ENCODE results near the gene ENPP4. TPM values are rescaled to one million over a fixed set of nuclear protein-coding genes. Genes with fewer than 3 reads are reported as not detected.
"Not testable (repeated sequence)": the region's sequence is repeated elsewhere in the genome, so short reads cannot be mapped to it uniquely, and the experiment has no call there.

Gene ENPP4
- total RNA-seq, 2 donors from 2014 or later, result 11.7 to 14.6 TPM

DNA sequence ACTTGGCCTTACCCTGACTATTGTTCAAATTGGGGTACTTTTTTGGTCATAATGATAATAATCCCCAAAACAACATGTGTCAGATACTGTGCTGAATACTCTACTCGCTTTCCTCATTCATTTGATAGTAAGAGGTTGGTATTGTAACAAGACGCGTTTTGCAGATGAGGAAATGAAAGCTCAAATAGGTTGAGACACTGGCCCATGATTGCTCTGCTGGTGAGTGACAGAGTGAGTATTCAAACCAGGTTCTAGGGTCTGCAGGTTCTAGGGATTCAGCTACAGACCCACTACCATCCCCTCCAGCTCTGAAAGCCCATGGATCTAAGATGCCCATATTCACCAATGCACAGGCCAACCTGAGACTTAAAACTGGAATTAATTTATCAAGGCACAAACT, 1.3 kb upstream of the ENPP4 start:
- intact Hi-C loops (cut with DNase I), result no loop called here
- no peak for DNase-seq (ENCODE audit: low spot score)

DNA sequence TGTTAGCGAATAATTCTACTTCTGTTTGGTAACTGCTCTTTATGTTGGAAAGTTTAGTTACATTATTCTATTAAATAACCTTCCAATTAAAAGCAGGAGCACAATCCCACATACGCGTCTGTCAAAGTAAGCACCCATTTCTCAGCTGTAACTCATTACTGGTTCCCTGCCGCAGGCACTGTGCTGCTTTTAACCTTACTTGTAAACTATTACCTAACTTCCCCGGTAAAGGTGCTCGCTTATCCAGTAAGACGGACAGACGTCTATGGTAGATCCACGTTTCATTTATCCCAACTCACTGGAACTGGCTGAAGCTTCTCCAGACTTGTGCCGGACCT, 529 bp upstream of the ENPP4 start:
- no peak for DNase-seq (ENCODE audit: low spot score)
- intact Hi-C loops (cut with DNase I), result no loop called here

DNA sequence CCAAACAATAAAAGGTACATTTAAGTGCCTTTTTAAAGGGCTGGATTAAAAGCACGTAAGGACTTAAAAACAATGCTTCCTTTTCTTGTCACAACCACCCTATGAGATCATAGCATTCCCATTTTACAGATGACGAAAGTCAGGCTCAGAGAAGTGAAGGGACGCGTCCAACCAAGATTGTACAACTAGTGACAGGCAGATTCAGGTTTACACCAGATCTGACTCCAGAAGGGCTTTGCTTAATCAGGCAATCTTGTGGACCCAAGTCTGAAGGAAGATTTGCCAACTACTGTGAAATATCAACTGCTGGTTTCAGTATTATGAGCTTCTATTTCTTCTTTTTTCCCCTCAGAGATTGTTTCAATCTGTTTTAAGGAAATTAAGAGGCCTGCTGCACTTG, 877 bp downstream of the ENPP4 start:
- intact Hi-C loops (cut with DNase I), result no loop called here
- no peak for DNase-seq (ENCODE audit: low spot score)

- intact Hi-C loops (cut with DNase I); DNase-seq (ENCODE audit: low spot score): not testable (repeated sequence)
Observed at GRCh38 chr6:46131291-46131690, 1.5 kb downstream of the ENPP4 start.

GRCh38 chr6:46134216-46134615, 4.4 kb downstream of the ENPP4 start:
- DNase-seq (ENCODE audit: low spot score), result no peak
- intact Hi-C loops (cut with DNase I), result no loop called here

DNA sequence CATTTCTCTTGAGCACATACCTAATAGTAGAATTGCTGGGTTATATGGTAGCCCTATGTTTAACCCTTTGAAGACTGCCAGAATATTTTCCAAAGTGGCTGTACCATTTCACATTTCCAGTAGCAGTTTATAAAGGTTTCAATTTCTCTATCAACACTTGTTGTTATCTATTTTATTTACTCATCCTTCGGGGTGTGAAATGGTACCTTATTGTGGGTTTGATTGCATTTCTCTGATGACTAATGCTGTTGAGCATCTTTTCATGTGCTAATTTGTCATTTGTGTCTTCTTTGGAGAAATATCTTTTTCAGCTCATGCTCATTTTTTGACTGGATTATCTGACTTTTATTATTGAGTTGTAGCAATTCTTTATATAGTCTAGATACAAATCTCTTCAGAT, 5.4 kb downstream of the ENPP4 start:
- intact Hi-C loops (cut with DNase I), result no loop called here
- DNase-seq (ENCODE audit: low spot score), result no peak

DNA sequence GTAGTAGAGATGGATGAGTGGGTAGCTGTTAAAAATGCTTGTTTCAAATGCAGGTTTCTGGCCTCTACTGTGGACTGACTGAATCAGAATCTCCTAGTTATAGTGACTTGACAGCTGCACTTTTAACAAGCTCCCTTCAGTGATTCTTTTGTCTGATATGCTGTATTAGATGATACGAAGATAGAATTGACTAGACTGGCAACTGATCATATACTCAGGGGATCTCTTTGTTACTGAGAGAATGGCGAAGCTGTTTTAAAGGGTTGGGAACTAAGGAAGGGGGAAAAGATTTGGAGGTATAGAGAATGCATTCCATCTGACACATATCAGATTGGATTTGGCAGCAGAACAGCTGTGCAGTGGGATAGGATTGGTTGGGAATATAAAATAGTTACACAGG, 7.0 kb downstream of the ENPP4 start:
- no peak for DNase-seq (ENCODE audit: low spot score)
- intact Hi-C loops (cut with DNase I), result no loop called here

- intact Hi-C loops (cut with DNase I), result no loop called here
- no peak for DNase-seq (ENCODE audit: low spot score)
Observed at GRCh38 chr6:46137387-46137786, 7.6 kb downstream of the ENPP4 start.

DNA sequence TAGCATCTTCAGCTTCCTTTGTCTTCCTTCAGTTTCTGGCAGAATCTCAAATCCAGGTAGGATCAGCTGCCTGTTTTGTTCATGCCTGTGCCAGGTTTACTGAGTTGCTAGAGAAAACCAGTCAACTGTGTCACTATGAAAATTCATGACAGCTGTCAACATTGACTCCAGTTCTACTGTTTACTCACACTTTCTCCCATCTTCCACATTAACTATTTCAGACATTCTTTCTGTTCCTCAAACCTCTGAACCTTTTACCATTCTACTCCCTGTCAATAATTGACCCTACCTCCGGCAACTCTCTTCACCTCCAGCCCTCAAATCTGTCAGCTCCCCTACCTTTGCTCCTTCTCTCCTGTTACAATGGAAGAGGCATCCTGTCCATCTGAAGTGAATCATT, 8.5 kb downstream of the ENPP4 start:
- intact Hi-C loops (cut with DNase I), result no loop called here
- DNase-seq (ENCODE audit: low spot score), result no peak

DNA sequence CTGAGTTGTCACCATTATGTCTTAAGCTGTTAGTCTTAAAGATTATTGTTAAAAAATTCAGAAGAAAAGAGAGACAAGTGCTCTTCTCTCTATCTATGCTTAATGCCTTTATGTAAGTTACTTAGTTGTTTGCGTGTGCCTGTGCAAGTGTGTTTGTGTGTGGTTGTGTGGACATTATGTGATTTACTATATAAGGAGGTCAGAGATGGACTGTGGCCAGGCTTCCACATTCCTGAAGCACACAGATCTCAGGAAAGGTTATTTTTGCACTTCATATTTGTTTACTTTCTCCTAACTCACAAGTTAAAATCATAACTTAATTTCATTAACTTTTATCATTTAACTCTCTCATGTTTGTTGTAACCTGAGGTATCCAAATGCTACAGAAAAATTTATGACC, 14.5 kb downstream of the ENPP4 start:
- no peak for DNase-seq (ENCODE audit: low spot score)
- intact Hi-C loops (cut with DNase I), result no loop called here

DNA sequence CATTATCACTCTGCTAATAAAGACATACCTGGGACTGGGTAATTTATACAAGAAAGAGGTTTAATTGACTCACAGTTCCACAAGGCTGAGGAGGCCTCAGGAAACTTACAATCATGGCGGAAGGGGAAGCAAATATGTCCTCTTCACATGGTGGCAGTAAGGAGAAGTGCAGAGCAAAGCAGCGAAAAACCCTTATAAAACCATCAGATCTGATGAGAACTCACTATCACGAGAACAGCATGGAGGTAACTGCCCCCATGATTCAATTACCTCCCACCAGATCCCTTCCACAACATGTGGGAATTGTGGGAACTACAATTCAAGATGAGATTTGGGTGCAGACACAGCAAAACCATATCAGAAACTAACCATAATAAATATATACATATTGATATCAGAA, 19.3 kb downstream of the ENPP4 start:
- intact Hi-C loops (cut with DNase I); DNase-seq (ENCODE audit: low spot score): not testable (repeated sequence)

DNA sequence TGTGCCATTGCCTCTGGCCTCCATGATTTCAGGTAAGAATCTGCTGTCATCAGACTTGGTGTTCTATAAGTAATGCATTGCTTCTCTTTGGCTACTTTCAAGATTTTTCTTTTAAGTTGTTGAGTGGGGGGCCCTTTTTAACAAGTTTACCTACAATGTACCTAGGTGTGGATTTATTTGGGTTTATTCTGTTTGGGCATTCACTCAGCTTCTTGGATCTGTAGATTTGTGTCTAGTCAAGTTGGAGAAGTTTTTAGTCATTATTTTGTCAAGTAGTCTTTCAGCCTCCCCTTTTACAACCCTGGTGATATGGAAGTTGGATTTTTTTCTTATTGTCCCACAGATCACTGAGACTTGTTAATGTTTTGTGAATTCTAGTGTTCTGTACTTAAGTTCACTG, 26.9 kb downstream of the ENPP4 start:
- intact Hi-C loops (cut with DNase I), result loop anchor here in 1 of 2 donors (10.0 kb wide), 1 partner anchor 1898 kb away; no protein-coding TSS in a partner anchor
- DNase-seq (ENCODE audit: low spot score), result no peak

DNA sequence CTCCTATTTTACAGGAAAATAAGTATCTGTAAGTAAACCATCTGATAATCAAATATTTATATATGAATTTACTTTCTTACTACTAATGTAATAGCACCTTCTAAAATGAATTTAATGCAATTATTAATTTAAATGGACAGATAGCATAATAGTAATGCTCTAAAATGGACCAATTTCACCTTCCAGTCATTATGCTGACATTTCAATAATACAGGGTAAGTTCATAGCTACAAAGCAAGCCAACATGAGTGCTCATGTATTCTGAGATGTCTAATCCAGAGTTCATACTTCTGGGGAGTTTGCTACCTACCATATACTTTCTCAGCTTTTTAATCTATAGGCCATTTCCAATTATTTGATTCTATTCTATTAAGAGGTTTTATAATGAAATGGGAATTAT, 29.4 kb downstream of the ENPP4 start:
- no peak for DNase-seq (ENCODE audit: low spot score)
- intact Hi-C loops (cut with DNase I), result loop anchor here in 1 of 2 donors (10.0 kb wide), 1 partner anchor 1896 kb away; no protein-coding TSS in a partner anchor

GRCh38 chr6:46160102-46160501, 30.3 kb downstream of the ENPP4 start:
- no peak for DNase-seq (ENCODE audit: low spot score)
- intact Hi-C loops (cut with DNase I), result no loop called here

DNA sequence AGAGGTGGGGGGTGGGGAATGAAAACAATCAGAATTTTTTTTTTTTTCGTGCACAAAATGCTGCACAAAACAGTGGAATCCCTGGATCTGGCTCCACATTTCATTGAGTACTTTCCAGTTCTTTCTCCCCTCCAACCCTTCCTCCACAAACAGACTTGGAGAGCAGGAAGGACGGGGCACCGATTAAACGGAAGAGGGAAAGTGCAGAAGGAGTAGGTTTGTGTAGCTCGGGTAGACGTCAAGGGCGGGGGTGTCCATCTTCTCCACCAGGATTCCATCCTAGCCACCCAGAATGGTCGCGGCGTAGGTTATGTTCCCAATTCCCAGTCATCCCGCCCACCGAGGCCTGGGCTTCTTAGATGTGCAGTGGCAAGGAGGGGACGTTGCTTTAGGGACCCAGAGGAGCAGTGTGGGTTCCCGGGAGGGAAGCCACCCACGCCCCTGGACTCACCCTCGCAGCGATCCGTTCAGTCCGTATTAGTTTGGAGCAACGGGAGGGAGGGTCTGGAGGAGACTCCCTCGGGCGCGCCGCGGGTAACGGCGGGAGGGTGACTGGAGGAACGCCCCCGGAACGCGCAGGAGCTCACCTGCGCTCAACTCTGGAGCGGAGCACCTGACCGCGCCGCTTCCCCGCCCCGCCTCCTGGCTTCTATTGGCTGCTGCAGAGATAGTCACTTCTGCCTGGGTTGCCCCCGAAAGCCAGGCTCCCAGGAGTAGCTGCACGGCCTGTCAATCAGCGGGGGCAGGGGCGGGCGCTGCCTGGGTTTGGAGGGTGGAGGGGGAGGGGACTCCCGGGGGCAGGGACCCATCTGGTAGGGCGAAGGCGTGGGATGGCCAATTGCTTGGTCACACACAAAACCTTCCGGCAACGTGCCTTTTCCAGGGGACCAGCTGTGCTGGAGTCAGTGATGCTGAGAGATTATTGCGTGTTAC, 40.8 kb downstream of the ENPP4 start, which contains the start of gene ENPP5:
ENPP5 (minus strand) TSS at position 624 of the 933 bp plus-strand sequence. CDS start 2,718 bp downstream, outside the sequence.
- peak; percentile 88 for DNase-seq (ENCODE audit: low spot score)
- intact Hi-C loops (cut with DNase I), result no loop called here

DNA sequence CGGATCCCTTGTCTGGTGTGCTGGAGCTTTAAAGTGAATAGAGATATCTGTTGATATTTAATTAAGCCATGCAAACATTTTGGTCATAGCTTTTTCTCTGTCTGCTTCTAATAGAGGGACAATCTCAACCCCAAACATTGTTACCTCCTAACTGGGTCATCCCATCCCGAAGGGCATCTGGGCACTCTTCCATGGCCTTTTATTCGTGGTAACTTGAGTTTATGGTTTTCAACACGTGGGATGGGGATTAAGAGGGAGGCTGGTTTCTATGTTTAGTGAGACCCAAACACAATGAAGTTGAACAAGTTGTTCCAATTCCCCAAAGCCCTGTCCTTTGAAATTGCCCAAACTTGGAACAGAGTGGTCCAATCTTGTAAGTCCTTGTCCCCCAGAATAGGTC, 42.4 kb downstream of the ENPP4 start:
- DNase-seq (ENCODE audit: low spot score), result no peak
- intact Hi-C loops (cut with DNase I), result no loop called here

- no peak for DNase-seq (ENCODE audit: low spot score)
- intact Hi-C loops (cut with DNase I), result no loop called here
Observed at GRCh38 chr6:46174904-46175303, 45.1 kb downstream of the ENPP4 start.

GRCh38 chr6:46175446-46175845, 45.7 kb downstream of the ENPP4 start:
- intact Hi-C loops (cut with DNase I), result no loop called here
- no peak for DNase-seq (ENCODE audit: low spot score)

- DNase-seq (ENCODE audit: low spot score), result no peak
- intact Hi-C loops (cut with DNase I), result no loop called here
Observed at GRCh38 chr6:46175976-46176375, 46.2 kb downstream of the ENPP4 start.

DNA sequence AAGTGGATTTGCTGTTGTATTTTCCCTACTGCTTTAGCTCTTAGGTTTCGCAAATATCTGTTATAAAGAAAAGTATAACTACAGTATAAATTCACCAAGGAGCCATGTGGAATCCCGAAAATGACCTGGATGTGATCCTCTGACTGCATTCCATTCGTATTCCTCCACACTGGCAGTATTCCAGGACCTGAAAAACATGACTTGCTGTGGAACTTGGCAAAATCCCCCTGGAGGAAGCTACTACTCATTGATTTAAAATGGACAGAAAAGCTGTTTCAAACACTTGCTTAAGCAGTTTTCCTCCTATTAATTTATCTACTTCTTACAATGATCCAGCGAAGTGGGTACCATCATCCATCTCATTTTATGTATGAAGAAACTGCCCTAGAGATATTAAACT, 54.3 kb downstream of the ENPP4 start:
- intact Hi-C loops (cut with DNase I), result no loop called here
- DNase-seq (ENCODE audit: low spot score), result no peak

DNA sequence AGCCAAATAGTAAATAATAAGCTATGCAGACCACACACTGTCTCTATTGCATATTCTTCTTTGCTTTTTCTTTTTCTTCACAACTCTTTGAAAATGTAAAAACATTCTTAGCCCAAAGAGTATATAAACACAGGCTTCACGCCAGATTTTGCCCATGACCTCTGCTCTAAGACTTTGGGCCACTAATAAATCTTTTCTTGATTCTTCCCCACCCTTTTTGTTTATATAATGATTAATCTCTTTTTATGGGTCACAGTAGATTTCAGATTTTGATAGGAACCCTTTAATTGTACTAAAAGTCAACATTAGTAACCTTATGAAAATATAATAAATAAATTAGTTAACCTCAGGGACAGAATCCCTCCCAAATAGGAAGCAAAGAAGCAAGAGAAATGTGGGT, 56.8 kb downstream of the ENPP4 start:
- intact Hi-C loops (cut with DNase I), result no loop called here
- DNase-seq (ENCODE audit: low spot score), result no peak

All from posterior vena cava (tissue), 2 donors.